Psoas muscle (tissue), 8 donors: ENCODE data around the gene DHRS12. TPM values are rescaled to one million over a fixed set of nuclear protein-coding genes. Genes with fewer than 3 reads are reported as not detected.

Experiments used
- ATAC-seq, 4 donors: fragments of 200-7000 bp; cut with Tn5 transposase; one replicate each; pipeline ENCODE4 v1.9.1; 2020; ENCODE audit warnings: moderate library complexity in 3 of 4, mild to moderate bottlenecking in 2 of 4
- DNase-seq, 2 donors: peaks; one replicate each; pipeline ENCODE4 v3.0.0-alpha.2; 2020
- H3K27ac ChIP-seq: fragments of 200-600 bp; one replicate; pipeline ENCODE4 v1.8.0; 2022
- H3K27me3 ChIP-seq, 3 donors: fragments of 200-600 bp in 1 of 3; one replicate each; pipeline versions ENCODE4 v1.6.1 to v1.8.0; 2013 to 2022; ENCODE audit warnings: low read length in 2 of 3, mild to moderate bottlenecking in 2 of 3, moderate library complexity in 1 of 3; ENCODE audit not compliant: insufficient read depth in 3 of 3
- H3K36me3 ChIP-seq, 2 donors: fragments of 200-600 bp in 1 of 2; one replicate each; pipeline versions ENCODE4 v1.6.1 to v1.8.0; 2013 to 2022; ENCODE audit warnings: low read depth in 1 of 2, mild to moderate bottlenecking in 1 of 2, moderate library complexity in 1 of 2; ENCODE audit not compliant: insufficient read depth in 1 of 2
- H3K4me1 ChIP-seq: fragments of 200-600 bp; one replicate; pipeline ENCODE4 v1.8.0; 2022
- H3K4me3 ChIP-seq: fragments of 200-600 bp; one replicate; pipeline ENCODE4 v1.8.0; 2022; ENCODE audit warnings: mild to moderate bottlenecking
- H3K9me3 ChIP-seq: fragments of 200-600 bp; one replicate; pipeline ENCODE4 v1.8.0; 2022
- CTCF ChIP-seq: fragments of 200-600 bp; IDR thresholded peaks from one replicate; pipeline ENCODE4 v1.8.0; 2022; ENCODE audit warnings: antibody characterized with exemption
- WGBS, 3 donors: extraction: QIAGEN DNeasy Blood & Tissue Kit; methylation state at CpG; one replicate each; pipeline versions ENCODE4 v1.1.6 to v1.1.7; 2013; 5-methylcytosine and 5-hydroxymethylcytosine counted together
- intact Hi-C, 2 donors: fragments of 100-400 bp; cut with DNase I; formaldehyde crosslinking; loops; one replicate each; pipeline versions ENCODE4 v1.11.0 to v1.14.2; 2022
- polyA plus RNA-seq, 3 donors: library from polyadenylated mRNA; stranded (reverse); fragments of 200-250 nt; gene quantifications; one replicate each; pipeline ENCODE4 v1.2.3, GENCODE V29; 2013
- total RNA-seq, 4 donors: library from RNA; stranded (reverse); fragmentation: NEBNext Ultra II Directional in 2 of 4; extraction: Animal tissue kit (Norgen Biotek cat#: 25700) in 2 of 4; gene quantifications; one replicate each; pipeline versions ENCODE4 v1.2.1 to v1.2.4, GENCODE V29; 2021 to 2023
- donor health status: healthy with polysubstance abuse.
- donor health status: DM: no; HTN: no; CAD: no; lungs with moderate emphysema.
- donor health status: Bipolar disorder and iron deficiency.
- donor health status: healthy.
- donor health status: DM: yes; HTN: yes; CAD: no.
- donor health status: DM: no; HTN: no; CAD: no.
- donor health status: DM: no; HTN: no; CAD: no.
- donor health status: DM: yes; HTN: yes; CAD: no.

Gene DHRS12
- total and polyA plus RNA-seq, 7 donors, result 3.4 to 10.1 (median 4.9) TPM

GRCh38 chr13:51747438-51748434 lies 56.2 kb downstream of the DHRS12 start:
- no peak for TF ChIP-seq CTCF
- no peak for DNase-seq
- H3K27ac ChIP-seq, result no peak overlapping the region
- H3K27me3 ChIP-seq, result no peaks in the 10 kb centered on the region
- H3K36me3 ChIP-seq, result peaks cover 0 to 3% of the 10 kb centered on the region in 2 donors
- H3K9me3 ChIP-seq, result peaks cover 8% of the 10 kb centered on the region
- no peak for ATAC-seq
- intact Hi-C loops, result no loop called here
- WGBS, 3 donors, result 96 to 98% (median 97%) methylated on average over 9 of the region's 9 CpGs
- H3K4me1 ChIP-seq, result no peaks in the 10 kb centered on the region
- no peak overlapping the region for H3K4me3 ChIP-seq

GRCh38 chr13:51746802-51747201 lies 57.2 kb downstream of the DHRS12 start:
- Histone ChIP-seq H3K9me3 (peaks cover 8% of the 10 kb centered on the region), H3K36me3 (no peaks in the 10 kb centered on the region), H3K4me1 (no peaks in the 10 kb centered on the region), H3K27ac (no peak overlapping the region), H3K4me3 (no peak overlapping the region), H3K27me3 (no peaks in the 10 kb centered on the region)
- 58 to 84% (median 59%) methylated on average over 2 of the region's 2 CpGs for WGBS, 3 donors
- ATAC-seq (no peak), DNase-seq (no peak)
- intact Hi-C loops, result no loop called here
- no peak for TF ChIP-seq CTCF

- Histone ChIP-seq H3K27me3 (no peaks in the 10 kb centered on the region), H3K36me3 (no peaks in the 10 kb centered on the region), H3K27ac (no peak overlapping the region), H3K4me3 (no peak overlapping the region), H3K4me1 (no peaks in the 10 kb centered on the region), H3K9me3 (peaks cover 8% of the 10 kb centered on the region)
- intact Hi-C loops, result no loop called here
- 92 to 94% (median 93%) methylated on average over 2 of the region's 2 CpGs for WGBS, 3 donors
- no peak for DNase-seq
- no peak for ATAC-seq
- no peak for TF ChIP-seq CTCF
Measured at GRCh38 chr13:51745243-51745642, 58.7 kb downstream of the DHRS12 start.

GRCh38 chr13:51742611-51743010 lies 61.4 kb downstream of the DHRS12 start:
- intact Hi-C loops, result no loop called here
- H3K4me1 ChIP-seq, result no peaks in the 10 kb centered on the region
- H3K27ac ChIP-seq, result no peak overlapping the region
- H3K4me3 ChIP-seq, result no peak overlapping the region
- no peaks in the 10 kb centered on the region for H3K27me3 ChIP-seq
- ATAC-seq, result no peak
- DNase-seq, result no peak
- WGBS, 3 donors, result 90 to 96% (median 96%) methylated on average over 2 of the region's 2 CpGs
- H3K9me3 ChIP-seq, result no peaks in the 10 kb centered on the region
- no peak for TF ChIP-seq CTCF
- peaks cover 0 to 5% of the 10 kb centered on the region in 2 donors for H3K36me3 ChIP-seq
